Smooth muscle cell (in vitro differentiated cells): ENCODE measurements around the gene OR2S2. TPM values are rescaled to one million over a fixed set of nuclear protein-coding genes. Genes with fewer than 3 reads are reported as not detected.
"Not testable (repeated sequence)": the region's sequence is repeated elsewhere in the genome, so short reads cannot be mapped to it uniquely, and the experiment has no call there.

Experiments used
- DNase-seq: peaks from one replicate; lab custom pipeline; 2025; ENCODE audit not compliant: unreplicated experiment; lab: John Stamatoyannopoulos, UW
- H2AFZ ChIP-seq: fragments of 200-600 bp; sonication (generic); 2 replicates; pipeline ENCODE4 v1.6.0; 2016; ENCODE audit warnings: antibody characterized with exemption, low read depth, mild to moderate bottlenecking
- H3F3A ChIP-seq: fragments of 200-600 bp; sonication (generic); 2 replicates; pipeline ENCODE4 v1.6.0; 2017; ENCODE audit warnings: antibody characterized with exemption, low read depth
- H3K27ac ChIP-seq: fragments of 200-600 bp; sonication (generic); 2 replicates; pipeline ENCODE4 v1.5.1; 2016; ENCODE audit warnings: low read depth, mild to moderate bottlenecking
- H3K27me3 ChIP-seq: fragments of 200-600 bp; sonication (generic); 2 replicates; pipeline ENCODE4 v1.6.1; 2016; ENCODE audit warnings: low read depth, mild to moderate bottlenecking
- H3K36me3 ChIP-seq: fragments of 200-600 bp; sonication (generic); 2 replicates; pipeline ENCODE4 v1.5.1; 2016; ENCODE audit warnings: low read depth
- H3K4me1 ChIP-seq: fragments of 200-600 bp; sonication (generic); 2 replicates; pipeline ENCODE4 v1.5.1; 2016; ENCODE audit warnings: low read depth
- H3K4me2 ChIP-seq: fragments of 200-600 bp; sonication (generic); 2 replicates; pipeline ENCODE4 v1.6.0; 2016; ENCODE audit warnings: mild to moderate bottlenecking
- H3K4me3 ChIP-seq: fragments of 200-600 bp; sonication (generic); 2 replicates; pipeline ENCODE4 v1.5.1; 2016; ENCODE audit warnings: mild to moderate bottlenecking
- H3K79me2 ChIP-seq: fragments of 200-600 bp; sonication (generic); 2 replicates; pipeline ENCODE4 v1.6.0; 2016; ENCODE audit warnings: low read depth, mild to moderate bottlenecking
- H3K9ac ChIP-seq: fragments of 200-600 bp; sonication (generic); 2 replicates; pipeline ENCODE4 v1.6.0; 2016; ENCODE audit warnings: low read depth
- H3K9me3 ChIP-seq: fragments of 200-600 bp; sonication (generic); replicated peaks from 2 replicates; pipeline ENCODE4 v1.5.1; 2016; ENCODE audit warnings: low read depth
- H4K20me1 ChIP-seq: fragments of 200-600 bp; sonication (generic); 2 replicates; pipeline ENCODE4 v1.6.0; 2016; ENCODE audit warnings: low read depth
- CTCF ChIP-seq: fragments of 200-600 bp; sonication (generic); IDR thresholded peaks from 2 replicates; pipeline ENCODE4 v1.5.1; 2017; ENCODE audit warnings: borderline replicate concordance, mild to moderate bottlenecking, antibody characterized with exemption; ENCODE audit not compliant: insufficient read depth, poor library complexity, severe bottlenecking
- WGBS: methylation state at CpG from one replicate; pipeline ENCODE4 v1.1.7; 2016; ENCODE audit warnings: low lambda C conversion rate; 5-methylcytosine and 5-hydroxymethylcytosine counted together
- polyA plus RNA-seq: library from polyadenylated mRNA; unstranded; fragments of >200 nt; fragmentation: Nextera tagmentation; extraction: Ambion mirVana; gene quantifications from 2 replicates; pipeline ENCODE4 v1.2.1, GENCODE V29; 2016
- total RNA-seq: library from RNA; depleted of rRNA; stranded (reverse); fragments of >200 nt; gene quantifications from 2 replicates; pipeline ENCODE4 v1.2.3, GENCODE V29; 2014

The OR2S2 gene
- total and polyA plus RNA-seq, 2 experiments from 2014 or later = 0.13 to 0.21 TPM

DNA sequence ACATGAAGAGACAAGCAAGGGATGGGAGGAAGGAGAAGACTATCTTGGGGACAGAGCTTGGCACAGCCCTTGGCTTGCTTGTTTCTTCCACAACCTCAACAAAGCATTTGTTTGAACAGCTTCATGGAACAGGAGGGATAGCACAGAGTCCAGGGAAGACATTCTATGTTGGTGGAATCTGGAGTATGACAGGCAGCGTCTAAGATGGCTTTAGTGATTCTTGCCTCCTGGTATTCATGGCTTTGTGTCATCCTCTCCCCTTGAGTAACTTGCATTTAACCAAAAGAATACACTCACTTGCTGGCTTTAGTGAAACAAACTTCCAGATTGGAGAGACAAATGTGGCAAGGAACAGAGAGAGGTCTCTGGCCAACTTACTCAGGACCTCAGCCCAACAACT, 47.9 kb upstream of the OR2S2 start:
- no peak overlapping the region for H3K4me2 ChIP-seq
- no peaks in the 10 kb centered on the region for H3K27me3 ChIP-seq
- H3K4me3 ChIP-seq = no peak overlapping the region
- H3K36me3 ChIP-seq = no peaks in the 10 kb centered on the region
- H3K9ac ChIP-seq = no peak overlapping the region
- H3K79me2 ChIP-seq = no peaks in the 10 kb centered on the region
- H3F3A ChIP-seq = no peaks in the 10 kb centered on the region
- H4K20me1 ChIP-seq = no peaks in the 10 kb centered on the region
- H2AFZ ChIP-seq = no peak overlapping the region
- no peak for TF ChIP-seq CTCF
- no peak overlapping the region for H3K27ac ChIP-seq
- no peaks in the 10 kb centered on the region for H3K9me3 ChIP-seq
- 81% methylated on average over 1 of the region's 1 CpG for WGBS
- no peak for DNase-seq
- no peaks in the 10 kb centered on the region for H3K4me1 ChIP-seq

GRCh38 chr9:35998333-35998732, 40.4 kb upstream of the OR2S2 start:
- Histone ChIP-seq H3K9ac (no peak overlapping the region), H3K27ac (no peak overlapping the region), H3F3A (peaks cover 6% of the 10 kb centered on the region), H3K79me2 (no peaks in the 10 kb centered on the region), H3K4me2 (no peak overlapping the region), H3K9me3 (no peaks in the 10 kb centered on the region), H3K4me1 (no peaks in the 10 kb centered on the region), H4K20me1 (no peaks in the 10 kb centered on the region), H3K4me3 (no peak overlapping the region), H2AFZ (no peak overlapping the region), H3K27me3 (no peaks in the 10 kb centered on the region), H3K36me3 (no peaks in the 10 kb centered on the region)
- TF ChIP-seq CTCF = no peak
- no peak for DNase-seq
- 95% methylated on average over 1 of the region's 1 CpG for WGBS

GRCh38 chr9:35997016-35997415, 39.1 kb upstream of the OR2S2 start:
- H4K20me1 ChIP-seq, H3F3A ChIP-seq, H3K9me3 ChIP-seq, H2AFZ ChIP-seq, DNase-seq, H3K36me3 ChIP-seq, H3K4me1 ChIP-seq, H3K4me3 ChIP-seq, H3K27me3 ChIP-seq, H3K79me2 ChIP-seq, H3K9ac ChIP-seq: not testable (repeated sequence)
- Histone ChIP-seq H3K27ac (peak overlapping the region; percentile 87), H3K4me2 (peak overlapping the region; percentile 28)
- WGBS = 67% methylated on average over 4 of the region's 4 CpGs

- H3K9me3 ChIP-seq = no peaks in the 10 kb centered on the region
- H3K4me1 ChIP-seq = no peaks in the 10 kb centered on the region
- H3K9ac ChIP-seq = no peak overlapping the region
- no peaks in the 10 kb centered on the region for H3K36me3 ChIP-seq
- no peak overlapping the region for H2AFZ ChIP-seq
- H3F3A ChIP-seq = peaks cover 6% of the 10 kb centered on the region
- H4K20me1 ChIP-seq = no peaks in the 10 kb centered on the region
- H3K27ac ChIP-seq = peak overlapping the region; percentile 87
- WGBS = 47% methylated on average over 1 of the region's 1 CpG
- peak overlapping the region; percentile 49 for H3K4me2 ChIP-seq
- DNase-seq = no peak
- no peak for TF ChIP-seq CTCF
- no peak overlapping the region for H3K4me3 ChIP-seq
- H3K79me2 ChIP-seq = no peaks in the 10 kb centered on the region
- no peaks in the 10 kb centered on the region for H3K27me3 ChIP-seq
Measured at GRCh38 chr9:35996358-35996970, 38.5 kb upstream of the OR2S2 start.
